IMR-90 (cell line): ENCODE measurements around the gene TMEM135. TPM values are rescaled to one million over a fixed set of nuclear protein-coding genes. Genes with fewer than 3 reads are reported as not detected.

ENCODE experiments used
- ATAC-seq: fragments of 200-7000 bp; cut with Tn5 transposase; 2 replicates; pipeline ENCODE4 v1.9.1; 2020; ENCODE audit warnings: low read depth, mild to moderate bottlenecking, moderate library complexity
- BruUV-seq: library from RNA; stranded (reverse); fragments of 400-500 nt; replicated peaks from 2 replicates; lab custom pipeline; 2021; lab: Mats Ljungman, UMichigan
- CTCF ChIA-PET: fragments of 300-600 bp; formaldehyde crosslinking; extraction: SDS; loops from one replicate; lab custom pipeline; 2021; ENCODE audit warnings: antibody characterized with exemption; lab: Yijun Ruan, JAX
- POLR2A ChIA-PET: fragments of 300-600 bp; sonication (Branson Sonifier 250); formaldehyde crosslinking; loops from one replicate; lab custom pipeline; 2022; ENCODE audit warnings: antibody characterized with exemption; ENCODE audit not compliant: unreplicated experiment; lab: Charles Lee
- DNase-seq: peaks from one replicate; pipeline ENCODE4 v3.0.0; 2013
- H2AFZ ChIP-seq: replicated peaks from 2 replicates; pipeline ENCODE3; 2013; ENCODE audit warnings: low read length, mild to moderate bottlenecking; ENCODE audit not compliant: poor library complexity
- H2AK5ac ChIP-seq: 2 replicates; pipeline ENCODE4 v1.6.1; 2013; ENCODE audit warnings: low read depth, low read length, inconsistent platforms
- H2AK9ac ChIP-seq: replicated peaks from 2 replicates; pipeline ENCODE3; 2013; ENCODE audit warnings: mild to moderate bottlenecking, low read depth, low read length, moderate library complexity; ENCODE audit not compliant: poor library complexity
- H2BK120ac ChIP-seq: 2 replicates; pipeline ENCODE4 v1.6.1; 2013; ENCODE audit warnings: low read depth, low read length, inconsistent platforms
- H2BK15ac ChIP-seq: 3 replicates; pipeline ENCODE4 v1.6.1; 2013; ENCODE audit warnings: low read depth, low read length, inconsistent platforms
- H2BK20ac ChIP-seq: 2 replicates; pipeline ENCODE4 v1.6.1; 2013; ENCODE audit warnings: low read depth, mild to moderate bottlenecking, inconsistent platforms, low read length, moderate library complexity
- H2BK5ac ChIP-seq: 2 replicates; pipeline ENCODE4 v1.6.1; 2013; ENCODE audit warnings: mild to moderate bottlenecking, low read depth, low read length, inconsistent platforms; ENCODE audit not compliant: poor library complexity, severe bottlenecking
- H3K14ac ChIP-seq: replicated peaks from 2 replicates; pipeline ENCODE4 v1.6.1; 2013; ENCODE audit warnings: low read depth, low read length, inconsistent platforms
- H3K18ac ChIP-seq: 2 replicates; pipeline ENCODE4 v1.6.1; 2013; ENCODE audit warnings: low read depth, low read length, control low read depth
- H3K23ac ChIP-seq: 2 replicates; pipeline ENCODE4 v1.6.1; 2013; ENCODE audit warnings: low read depth, low read length, inconsistent platforms
- H3K27ac ChIP-seq: 2 replicates; pipeline ENCODE4 v1.5.1; 2013; ENCODE audit warnings: mild to moderate bottlenecking, control low read depth, low read length; ENCODE audit not compliant: insufficient read depth
- H3K27me3 ChIP-seq: 2 replicates; pipeline ENCODE4 v1.6.1; 2013; ENCODE audit warnings: low read length; ENCODE audit not compliant: control insufficient read depth, insufficient read depth
- H3K36me3 ChIP-seq: 2 replicates; pipeline ENCODE4 v1.6.1; 2013; ENCODE audit warnings: low read length, mixed read lengths; ENCODE audit not compliant: control insufficient read depth, insufficient read depth
- H3K4ac ChIP-seq: 2 replicates; pipeline ENCODE4 v1.6.1; 2013; ENCODE audit warnings: low read depth, low read length, inconsistent platforms
- H3K4me1 ChIP-seq: 2 replicates; pipeline ENCODE4 v1.6.1; 2013; ENCODE audit warnings: low read length, mixed read lengths; ENCODE audit not compliant: control insufficient read depth, insufficient read depth
- H3K4me2 ChIP-seq: 2 replicates; pipeline ENCODE4 v1.6.1; 2013; ENCODE audit warnings: low read depth, mild to moderate bottlenecking, control low read depth, low read length, moderate library complexity
- H3K4me3 ChIP-seq: 2 replicates; pipeline ENCODE4 v1.5.1; 2013; ENCODE audit warnings: low read depth, mild to moderate bottlenecking, control low read depth, low read length, moderate library complexity; ENCODE audit not compliant: insufficient read depth
- H3K56ac ChIP-seq: 2 replicates; pipeline ENCODE4 v1.6.1; 2013; ENCODE audit warnings: low read length, inconsistent platforms; ENCODE audit not compliant: insufficient read depth; ENCODE audit errors: extremely low read depth
- H3K79me1 ChIP-seq, 2 experiments: 2 replicates each; pipeline ENCODE4 v1.6.1; 2013; ENCODE audit warnings: low read length in 2 of 2, inconsistent platforms in 1 of 2, low read depth in 1 of 2
- H3K9ac ChIP-seq: 2 replicates; pipeline ENCODE4 v1.6.1; 2013; ENCODE audit warnings: low read depth, low read length, control low read depth
- H3K9me1 ChIP-seq: 2 replicates; pipeline ENCODE4 v1.6.1; 2013; ENCODE audit warnings: low read length, inconsistent platforms; ENCODE audit not compliant: insufficient read depth
- H3K9me3 ChIP-seq: 2 replicates; pipeline ENCODE4 v1.6.1; 2013; ENCODE audit warnings: low read length; ENCODE audit not compliant: control insufficient read depth, insufficient read depth
- H4K20me1 ChIP-seq: 2 replicates; pipeline ENCODE4 v1.6.1; 2013; ENCODE audit warnings: low read length, inconsistent platforms; ENCODE audit not compliant: insufficient read depth
- H4K5ac ChIP-seq: 2 replicates; pipeline ENCODE4 v1.6.1; 2013; ENCODE audit warnings: mild to moderate bottlenecking, low read depth, low read length, control low read depth
- H4K8ac ChIP-seq, 2 experiments: 2 replicates each; pipeline ENCODE4 v1.6.1; 2013; ENCODE audit warnings: low read depth in 2 of 2, low read length in 2 of 2, control low read depth in 1 of 2, inconsistent platforms in 1 of 2
- H4K91ac ChIP-seq: 2 replicates; pipeline ENCODE4 v1.6.1; 2013; ENCODE audit warnings: low read depth, low read length, inconsistent platforms; ENCODE audit not compliant: insufficient read depth
- CEBPB ChIP-seq: IDR thresholded peaks from 2 replicates; pipeline ENCODE4 v1.6.1; 2012; ENCODE audit warnings: low read depth, low read length, improper control_type of control experiment
- CHD1 ChIP-seq: IDR thresholded peaks from 2 replicates; pipeline ENCODE4 v1.6.1; 2012; ENCODE audit warnings: low read depth, low read length, improper control_type of control experiment
- FOS ChIP-seq: fragments of 150-350 bp; IDR thresholded peaks from 2 replicates; pipeline ENCODE4 v1.6.1; 2016; ENCODE audit warnings: low read depth, low read length
- MAFK ChIP-seq: IDR thresholded peaks from 2 replicates; pipeline ENCODE4 v1.6.1; 2012; ENCODE audit warnings: low read depth, low read length, improper control_type of control experiment
- MAZ ChIP-seq: IDR thresholded peaks from 2 replicates; pipeline ENCODE4 v1.6.1; 2012; ENCODE audit warnings: low read depth, mild to moderate bottlenecking, low read length, improper control_type of control experiment, moderate library complexity, borderline replicate concordance
- NFE2L2 ChIP-seq: fragments of 150-350 bp; IDR thresholded peaks from 2 replicates; pipeline ENCODE4 v1.6.1; 2016; ENCODE audit warnings: low read depth, mild to moderate bottlenecking, low read length
- RAD21 ChIP-seq: IDR thresholded peaks from 2 replicates; pipeline ENCODE4 v1.6.1; 2012; ENCODE audit warnings: low read length, improper control_type of control experiment
- RCOR1 ChIP-seq: IDR thresholded peaks from 2 replicates; pipeline ENCODE4 v1.6.1; 2012; ENCODE audit warnings: mild to moderate bottlenecking, low read length, improper control_type of control experiment; ENCODE audit not compliant: insufficient replicate concordance
- RFX5 ChIP-seq: IDR thresholded peaks from 2 replicates; pipeline ENCODE4 v1.8.0; 2012; ENCODE audit warnings: low read depth, mild to moderate bottlenecking, low read length, moderate library complexity
- SMC3 ChIP-seq: fragments of 150-350 bp; IDR thresholded peaks from 2 replicates; pipeline ENCODE4 v1.6.1; 2016; ENCODE audit warnings: low read depth, mild to moderate bottlenecking, antibody characterized with exemption, low read length, moderate library complexity
- WGBS, 2 experiments: methylation state at CpG; one replicate each; pipeline versions ENCODE4 v1.1.5 to v1.1.7; 2013; ENCODE audit warnings: missing lambda C conversion rate in 2 of 2; ENCODE audit not compliant: insufficient read length in 1 of 2; ENCODE audit errors: extremely low coverage in 2 of 2; 5-methylcytosine and 5-hydroxymethylcytosine counted together
- dilution Hi-C: fragments of 300-500 bp; cut with HindIII; formaldehyde crosslinking; loops from one replicate; pipeline ENCODE4 v1.14.3; 2018; ENCODE audit warnings: low sequenced_read_pairs; ENCODE audit not compliant: unreplicated experiment
- in situ Hi-C: fragments of 300-500 bp; cut with MboI; formaldehyde crosslinking; loops from 3 replicates; pipeline ENCODE4 v1.14.3; 2019; ENCODE audit warnings: low sequenced_read_pairs, inconsistent platforms, mixed read lengths
- intact Hi-C: fragments of 100-400 bp; cut with micrococcal nuclease; formaldehyde crosslinking; loops from 2 replicates; pipeline ENCODE4 v1.10.0; 2022
- polyA plus RNA-seq, 3 experiments: library from polyadenylated mRNA; depleted of rRNA; stranded (reverse); fragments of >200 nt; gene quantifications; 2 replicates each; pipeline ENCODE4 v1.2.3, GENCODE V29; 2012; ENCODE audit warnings: low replicate concordance in 1 of 3
- total RNA-seq: library from RNA; depleted of rRNA; stranded (reverse); fragments of >200 nt; gene quantifications from 2 replicates; pipeline ENCODE4 v1.2.3, GENCODE V29; 2012
- TF ChIP-seq, protein P1 (sequence below): fragments of 150-350 bp; IDR thresholded peaks from 2 replicates; pipeline ENCODE4 v1.6.1; 2017; ENCODE audit warnings: mild to moderate bottlenecking, antibody characterized with exemption, low read length, low read depth

TMEM135 gene
- total and polyA plus RNA-seq, 2 of the 4 experiments (the other 2 are of a cell fraction) = 3.9 to 5.9 TPM

DNA sequence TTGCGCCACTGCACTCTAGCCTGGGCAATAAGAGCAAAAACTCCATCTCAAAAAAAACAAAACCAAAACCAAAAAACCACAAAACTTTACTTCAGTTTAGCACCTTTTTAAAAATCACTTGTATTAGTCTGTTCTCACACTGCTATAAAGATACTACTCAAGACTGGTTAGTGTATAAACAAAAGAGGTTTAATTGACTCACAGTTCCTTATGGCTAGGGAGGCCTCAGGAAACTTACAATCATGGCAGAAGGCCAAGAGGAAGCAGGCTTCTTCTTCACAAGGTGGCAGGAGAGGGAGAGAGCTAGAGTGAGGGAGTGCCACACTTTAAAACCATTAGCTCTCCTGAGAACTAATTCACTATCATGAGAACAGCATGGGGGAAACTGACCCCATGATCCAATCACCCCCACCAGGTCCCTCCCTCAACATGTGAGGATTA is 261.3 kb downstream of the TMEM135 start:
- no peak for ATAC-seq
- intact Hi-C loops (no loop called here), in situ Hi-C loops (loop anchor here (10.0 to 25.0 kb wide), 3 partner anchors 434 to 862 kb away; no protein-coding TSS in a partner anchor), dilution Hi-C loops (no loop called here)
- peaks cover 2% of the 10 kb centered on the region; the same call in 1 of the 2 replicates for H3K9me1 ChIP-seq
- no peak overlapping the region for H4K91ac ChIP-seq
- H2BK20ac ChIP-seq = no peak overlapping the region
- H3K56ac ChIP-seq = no peak overlapping the region
- CTCF ChIA-PET = no interaction called here
- no peak overlapping the region for H3K23ac ChIP-seq
- H4K5ac ChIP-seq = no peak overlapping the region
- H3K4me3 ChIP-seq = no peak overlapping the region
- no peaks in the 10 kb centered on the region for H3K9me3 ChIP-seq
- H2BK15ac ChIP-seq = no peak overlapping the region
- H2BK120ac ChIP-seq = no peak overlapping the region
- H3K4ac ChIP-seq = no peak overlapping the region
- no peak overlapping the region for H3K18ac ChIP-seq
- H4K8ac ChIP-seq = no peak overlapping the region
- no peak overlapping the region for H3K4me2 ChIP-seq
- TF ChIP-seq MAFK (no peak), FOS (no peak), SMC3 (no peak), NFE2L2 (no peak), MAZ (no peak), RCOR1 (no peak), RAD21 (no peak), CHD1 (no peak), RFX5 (no peak), CEBPB (no peak)
- TF ChIP-seq, protein P1, sequence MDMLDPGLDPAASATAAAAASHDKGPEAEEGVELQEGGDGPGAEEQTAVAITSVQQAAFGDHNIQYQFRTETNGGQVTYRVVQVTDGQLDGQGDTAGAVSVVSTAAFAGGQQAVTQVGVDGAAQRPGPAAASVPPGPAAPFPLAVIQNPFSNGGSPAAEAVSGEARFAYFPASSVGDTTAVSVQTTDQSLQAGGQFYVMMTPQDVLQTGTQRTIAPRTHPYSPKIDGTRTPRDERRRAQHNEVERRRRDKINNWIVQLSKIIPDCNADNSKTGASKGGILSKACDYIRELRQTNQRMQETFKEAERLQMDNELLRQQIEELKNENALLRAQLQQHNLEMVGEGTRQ = no peak
- H2BK5ac ChIP-seq = no peak overlapping the region
- H2AK5ac ChIP-seq = no peak overlapping the region
- H3K14ac ChIP-seq = no peak overlapping the region
- H3K27me3 ChIP-seq = no peaks in the 10 kb centered on the region
- POLR2A ChIA-PET = no interaction called here
- 88% methylated on average over 1 of the region's 1 CpG; no CpG with 5 or more reads in 1 of the 2 experiments for WGBS, 2 experiments
- no peak overlapping the region for H2AFZ ChIP-seq
- no peaks in the 10 kb centered on the region for H3K36me3 ChIP-seq
- no peaks in the 10 kb centered on the region for H3K79me1 ChIP-seq
- BruUV-seq = no TSS peak
- H3K9ac ChIP-seq = no peak overlapping the region
- H2AK9ac ChIP-seq = no peak overlapping the region
- no peak for DNase-seq
- no peak overlapping the region for H3K27ac ChIP-seq
- H4K20me1 ChIP-seq = no peaks in the 10 kb centered on the region
- peaks cover 4% of the 10 kb centered on the region; the same call in 1 of the 2 replicates for H3K4me1 ChIP-seq
